HG03139 (cell line): Measurements from ENCODE around the gene GARIN5A.
"Not testable (repeated sequence)": the region's sequence is repeated elsewhere in the genome, so short reads cannot be mapped to it uniquely, and the experiment has no call there.

ENCODE experiments used
- ATAC-seq: cut with Tn5 transposase; IDR thresholded peaks from one replicate; pipeline ENCODE4 v1.9.1; 2021; ENCODE audit not compliant: unreplicated experiment

Gene GARIN5A

DNA sequence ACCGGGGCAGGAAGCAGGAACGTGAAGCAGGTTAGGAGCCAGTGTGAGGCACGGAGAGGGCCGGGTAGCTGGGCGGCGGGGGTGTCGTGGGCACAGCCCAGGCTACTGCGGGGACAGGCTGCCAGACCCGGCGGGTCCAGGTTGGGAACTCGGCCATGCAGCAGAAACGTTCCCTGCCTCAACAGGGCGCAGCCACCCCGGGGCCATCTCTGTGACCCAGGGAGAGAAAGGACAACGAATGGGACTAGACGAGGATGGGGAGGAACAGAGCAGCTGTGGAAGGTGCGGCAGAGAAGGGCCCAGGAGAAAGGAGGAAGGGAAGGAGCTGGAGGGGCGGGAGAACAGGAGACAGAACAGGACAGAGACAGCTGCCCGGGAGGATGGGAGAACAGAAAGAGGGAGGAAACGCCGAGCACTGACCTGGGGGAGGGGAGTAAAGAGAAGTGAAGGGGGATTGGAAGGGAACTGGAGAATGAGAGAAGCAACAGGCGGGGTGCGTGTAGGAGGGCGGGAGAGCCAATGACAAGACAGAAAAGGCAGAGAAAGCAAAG is 12.9 kb upstream of the GARIN5A start:
- ATAC-seq, result no peak

- no peak for ATAC-seq
Measured at GRCh38 chr19:50488389-50489194, 11.9 kb upstream of the GARIN5A start.

DNA sequence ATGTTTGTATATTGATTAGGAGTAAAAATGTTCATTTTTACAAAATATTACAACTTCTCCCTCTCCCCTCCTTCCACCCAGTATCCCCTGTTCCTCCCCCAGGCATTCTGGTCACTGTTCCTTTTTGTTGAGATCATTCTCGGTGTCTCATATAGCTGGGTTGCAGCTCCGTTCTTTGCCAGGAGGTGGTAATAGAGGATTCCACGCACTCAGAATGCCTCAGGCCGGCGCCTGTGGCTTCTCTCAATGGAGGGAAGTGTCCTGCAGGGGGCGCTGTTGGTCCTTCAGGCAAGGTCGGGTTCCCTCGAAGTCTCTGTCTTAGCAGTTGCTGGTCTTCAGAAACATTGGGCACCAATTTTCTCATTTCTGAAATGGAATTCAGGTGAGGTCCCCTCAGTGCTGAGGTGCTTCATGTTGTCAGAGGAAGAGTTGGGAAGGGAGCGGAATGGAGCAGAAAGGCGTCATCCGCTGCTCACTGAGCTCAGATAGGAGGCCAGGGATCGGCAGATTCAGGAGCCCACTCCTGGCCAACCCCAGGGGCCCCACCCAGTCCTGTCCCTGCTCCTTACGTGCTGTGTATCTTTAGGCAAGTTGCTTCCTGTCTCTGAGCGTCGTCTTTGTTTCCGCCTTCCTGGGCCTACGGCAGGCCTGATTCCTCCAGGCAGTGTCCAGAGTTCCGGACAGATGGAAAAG is 10.3 kb upstream of the GARIN5A start:
- no peak for ATAC-seq

DNA sequence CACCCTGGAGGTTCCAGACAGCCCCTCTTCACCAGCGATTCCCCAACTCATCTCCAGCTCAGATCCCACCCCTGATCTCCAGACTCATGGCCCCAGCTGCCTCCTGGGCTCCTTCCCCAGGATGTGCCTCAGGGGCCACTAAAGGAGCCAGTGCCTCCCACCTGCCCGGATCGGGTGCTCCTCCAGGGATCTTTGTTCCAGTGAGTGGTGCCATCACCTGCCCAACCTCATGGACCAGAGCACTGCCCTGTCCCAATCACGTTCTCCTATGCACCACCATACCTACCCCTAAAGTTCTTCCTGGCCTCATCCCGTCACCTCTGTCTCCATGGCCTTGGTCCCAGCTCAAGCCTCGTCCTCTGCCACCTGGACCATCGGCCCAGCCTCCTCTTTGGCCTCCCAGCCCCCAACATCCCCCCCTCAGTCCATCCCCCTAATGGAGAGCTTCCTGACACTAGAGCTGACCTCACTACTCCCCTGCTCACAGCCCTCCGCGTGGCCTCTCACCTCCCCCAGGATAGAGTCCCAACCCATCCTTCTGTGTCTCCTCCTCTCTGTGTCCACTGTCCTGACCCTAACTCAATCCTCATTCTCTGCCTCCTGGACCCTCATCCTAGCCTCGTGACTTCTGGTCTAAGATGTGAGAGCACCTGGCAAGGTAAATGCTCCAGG is 8.8 kb upstream of the GARIN5A start:
- no peak for ATAC-seq

- no peak for ATAC-seq
Measured at GRCh38 chr19:50482916-50483315, 6.3 kb upstream of the GARIN5A start.

GRCh38 chr19:50482271-50482855 is 5.7 kb upstream of the GARIN5A start:
- ATAC-seq, result no peak

DNA sequence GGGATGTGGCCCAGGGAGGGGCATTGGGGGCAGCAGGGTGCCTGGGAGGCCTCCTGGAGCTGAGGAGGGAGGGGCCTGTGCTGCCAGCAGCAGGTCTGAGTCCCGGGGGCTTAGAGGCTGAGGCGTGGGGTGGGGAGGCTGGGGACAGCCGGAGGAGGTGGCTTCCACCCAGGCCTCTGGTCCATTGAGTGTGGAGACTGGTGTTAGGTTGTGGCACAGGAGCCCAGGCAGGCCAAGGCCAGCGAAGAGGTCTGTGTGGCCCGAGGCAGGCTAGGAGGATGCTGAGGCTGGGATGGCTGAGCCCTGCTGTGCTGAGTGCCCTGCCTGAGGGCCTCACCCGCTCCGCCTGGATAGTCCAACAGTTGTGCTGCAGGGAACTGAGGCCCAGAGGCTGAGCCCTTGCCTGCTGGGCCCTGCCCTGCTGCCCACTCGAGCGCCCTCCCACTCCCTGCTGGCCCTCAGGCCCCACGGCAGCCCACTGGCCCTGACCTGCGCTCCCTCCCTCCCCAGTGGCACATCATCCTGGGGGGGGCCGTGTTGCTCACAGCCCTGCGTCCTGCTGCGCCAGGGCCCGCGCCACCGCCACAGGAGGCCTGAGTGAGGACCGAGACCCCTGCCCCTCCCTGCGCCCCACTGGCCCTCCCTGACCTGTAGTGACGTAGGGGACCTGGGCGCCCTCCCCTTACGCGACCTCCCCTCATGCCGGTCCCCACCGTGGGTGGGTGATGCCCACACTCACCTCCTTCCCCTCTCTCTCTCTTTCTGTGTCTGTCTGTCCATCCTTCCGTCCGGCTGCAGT is 4.9 kb upstream of the GARIN5A start:
- no peak for ATAC-seq

- ATAC-seq, result no peak
Measured at GRCh38 chr19:50480281-50481111, 3.8 kb upstream of the GARIN5A start.

- ATAC-seq, result no peak
Measured at GRCh38 chr19:50479761-50480251, 3.2 kb upstream of the GARIN5A start.

GRCh38 chr19:50478901-50479715 is 2.5 kb upstream of the GARIN5A start:
- no peak for ATAC-seq

DNA sequence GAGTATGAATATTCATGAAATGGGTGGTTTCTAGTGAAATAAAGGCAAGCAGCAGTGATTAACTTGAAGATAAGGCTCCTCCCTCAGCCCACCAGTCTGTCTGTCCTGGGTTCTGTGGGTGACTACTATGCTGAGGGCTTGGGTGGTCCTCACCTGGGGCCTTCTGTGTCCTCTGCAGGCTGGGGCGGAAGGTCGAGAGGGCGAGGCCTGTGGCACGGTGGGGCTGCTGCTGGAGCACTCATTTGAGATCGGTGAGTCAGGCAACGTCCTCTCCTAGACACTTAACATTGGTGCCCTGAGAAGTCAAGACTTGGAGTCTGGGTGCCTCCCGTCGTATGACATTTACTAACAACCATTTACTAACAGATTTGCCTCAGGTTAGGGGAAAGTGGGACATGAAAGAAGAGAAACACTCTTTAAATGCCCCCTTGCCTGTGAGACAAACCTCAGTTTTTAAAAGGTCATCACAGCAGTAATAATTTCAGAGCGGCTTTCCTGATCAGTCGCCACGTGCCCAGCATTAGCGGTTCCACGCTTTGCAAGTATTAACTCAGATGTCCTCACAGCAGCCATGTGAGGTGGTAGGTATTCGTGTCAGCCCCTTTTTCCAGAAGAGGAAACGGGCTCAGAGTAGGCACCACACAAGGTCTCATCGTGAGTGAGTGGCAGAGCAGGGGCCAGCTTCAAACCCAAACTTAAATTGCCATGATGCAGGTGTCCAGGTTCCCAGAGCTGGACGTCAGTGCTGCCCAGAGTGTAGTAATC is 1.3 kb upstream of the GARIN5A start:
- no peak for ATAC-seq

DNA sequence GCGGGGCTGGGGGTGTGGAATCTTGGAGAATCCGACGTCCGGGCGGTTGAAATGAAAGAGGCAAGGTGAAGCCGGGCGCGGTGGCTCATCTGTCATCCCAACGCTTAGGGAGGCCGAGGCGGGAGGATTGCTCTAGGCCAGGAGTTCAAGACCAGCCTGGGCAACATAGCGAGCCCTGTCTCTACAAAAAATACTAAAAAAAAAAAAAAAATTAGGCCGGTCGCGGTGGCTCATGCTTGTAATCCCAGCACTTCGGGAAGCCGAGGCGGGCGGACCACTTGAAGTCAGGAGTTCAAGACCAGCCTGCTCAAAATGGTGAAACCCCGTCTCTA is 225 bp upstream of the GARIN5A start:
- ATAC-seq, result no peak

GRCh38 chr19:50475736-50476223 is 868 bp downstream of the GARIN5A start:
- ATAC-seq, result peak; percentile 4

DNA sequence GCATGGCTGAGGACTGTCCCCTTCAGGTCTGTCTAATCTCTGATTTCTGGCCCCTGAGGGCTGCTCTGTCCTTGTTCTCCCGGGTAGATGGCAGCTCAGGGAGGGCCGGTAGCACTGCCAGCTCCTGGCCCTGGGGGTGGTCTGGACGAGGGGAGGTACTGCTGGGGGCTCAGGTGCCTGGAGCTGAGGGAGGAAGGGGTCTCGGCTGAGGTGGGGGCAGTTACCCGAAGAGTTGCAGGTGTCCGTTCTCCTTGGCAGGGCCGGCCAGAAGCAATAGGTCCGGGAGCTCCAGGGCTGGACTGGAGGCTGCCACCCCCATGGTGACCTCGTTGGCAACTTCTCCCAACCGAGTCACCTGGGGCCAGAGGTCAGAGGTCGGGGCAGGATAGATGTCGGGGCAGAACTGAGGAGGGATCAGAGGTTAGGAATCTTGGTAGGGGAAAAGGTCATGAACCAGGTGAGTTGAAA is 1.5 kb downstream of the GARIN5A start:
- ATAC-seq, result no peak

- ATAC-seq, result not testable (repeated sequence)
Measured at GRCh38 chr19:50473336-50473735, 3.3 kb downstream of the GARIN5A start.

DNA sequence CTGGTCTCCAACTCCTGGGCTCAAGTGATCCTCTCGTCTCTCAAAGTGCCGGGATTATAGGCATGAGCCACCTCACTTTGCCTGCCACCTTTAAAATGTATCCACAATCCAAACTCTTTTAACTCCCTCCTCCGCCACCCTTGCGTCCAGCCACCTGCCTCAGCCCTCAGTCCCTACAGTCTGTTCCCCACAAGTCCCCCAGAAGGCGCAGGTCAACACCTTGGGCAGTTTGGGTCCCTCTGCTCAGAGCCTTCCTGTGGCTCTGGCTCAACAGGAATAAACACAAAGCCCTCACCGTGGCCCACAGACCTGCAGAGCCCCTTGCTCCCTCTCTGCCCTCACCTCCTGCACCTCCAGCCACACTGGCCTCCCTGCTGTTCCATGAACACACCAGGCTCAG is 7.8 kb downstream of the GARIN5A start:
- ATAC-seq, result no peak

DNA sequence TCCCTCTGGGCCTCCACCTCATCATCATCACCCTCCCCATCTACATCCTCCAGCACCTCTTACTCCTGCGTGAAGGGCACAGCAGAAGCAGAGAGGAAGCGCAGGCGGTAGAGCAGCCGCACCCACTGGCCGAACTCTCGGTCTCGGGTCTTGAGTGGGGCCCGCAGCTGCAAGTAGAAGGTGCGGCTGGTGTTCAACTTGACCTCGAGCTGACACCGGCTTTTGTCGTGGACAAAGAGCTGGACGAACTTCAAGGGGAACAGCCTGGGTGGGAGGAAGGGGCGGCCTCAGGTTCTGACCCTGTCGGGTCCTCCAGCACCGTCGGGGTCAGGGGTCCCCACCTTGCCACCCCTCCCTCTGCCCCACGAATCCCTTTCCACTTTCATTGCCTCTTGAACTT is 9.1 kb downstream of the GARIN5A start:
- no peak for ATAC-seq

GRCh38 chr19:50466706-50467039 is 10.0 kb downstream of the GARIN5A start:
- ATAC-seq, result no peak
